Vagina (tissue), 2 donors: Measurements from ENCODE around the gene FBXL7. TPM values are rescaled to one million over a fixed set of nuclear protein-coding genes. Genes with fewer than 3 reads are reported as not detected.

Source experiments
- DNase-seq, 2 donors: peaks; one replicate each; pipeline ENCODE4 v3.0.0-alpha.2; 2017; ENCODE audit errors: extremely low spot score in 2 of 2
- H3K27ac ChIP-seq: fragments of 200-600 bp; sonication (generic); one replicate; pipeline ENCODE4 v1.5.1; 2019
- H3K27me3 ChIP-seq: fragments of 200-600 bp; sonication (generic); one replicate; pipeline ENCODE4 v1.5.1; 2019
- H3K36me3 ChIP-seq, 2 donors: fragments of 200-600 bp; sonication (generic); one replicate each; pipeline ENCODE4 v1.5.1; 2017 to 2019
- H3K4me1 ChIP-seq: fragments of 200-600 bp; sonication (generic); one replicate; pipeline ENCODE4 v1.5.1; 2019
- H3K4me3 ChIP-seq, 2 donors: fragments of 200-600 bp; sonication (generic); 1 replicate in 1 of 2; 2 replicates in 1 of 2; pipeline ENCODE4 v1.5.1; 2016 to 2019
- H3K9me3 ChIP-seq: fragments of 200-600 bp; sonication (generic); one replicate; pipeline ENCODE4 v1.5.1; 2019
- CTCF ChIP-seq, 3 experiments: fragments of 450-650 bp in 2 of 3; fragments of 200-600 bp in 1 of 3; sonication (generic) in 1 of 3; IDR thresholded peaks; one replicate each; pipeline ENCODE4 v1.5.1; 2017 to 2019; ENCODE audit warnings: antibody characterized with exemption in 3 of 3, mild to moderate bottlenecking in 2 of 3, moderate library complexity in 2 of 3
- POLR2A ChIP-seq, 2 donors: fragments of 450-650 bp; IDR thresholded peaks; one replicate each; pipeline ENCODE4 v1.6.1; 2017; ENCODE audit warnings: antibody characterized with exemption in 2 of 2, mild to moderate bottlenecking in 2 of 2, moderate library complexity in 2 of 2
- POLR2AphosphoS5 ChIP-seq, 2 donors: sonication (generic); formaldehyde crosslinking; IDR thresholded peaks; one replicate each; pipeline ENCODE4 v1.9.0; 2017; ENCODE audit warnings: antibody characterized with exemption in 2 of 2, mild to moderate bottlenecking in 2 of 2, low read depth in 1 of 2; ENCODE audit not compliant: insufficient read depth in 1 of 2
- intact Hi-C: fragments of 100-400 bp; cut with DNase I; formaldehyde crosslinking; loops from one replicate; pipeline ENCODE4 v1.15.1; 2023
- total RNA-seq: library from RNA; depleted of rRNA; stranded (reverse); fragments of >200 nt; gene quantifications from one replicate; pipeline ENCODE4 v1.2.3, GENCODE V29; 2016

Gene FBXL7
- total RNA-seq, 1 donor from 2014 or later, result 21.1 TPM

- H3K36me3 ChIP-seq, result no peaks in the 10 kb centered on the region
- H3K4me1 ChIP-seq, result peaks cover 14% of the 10 kb centered on the region
- H3K27me3 ChIP-seq, result no peaks in the 10 kb centered on the region
- no peak overlapping the region for H3K4me3 ChIP-seq
- TF ChIP-seq POLR2A (IDR thresholded peaks at IDR 0.05) (no peak), POLR2AphosphoS5 (IDR thresholded peaks at IDR 0.05; ENCODE audit: insufficient read depth in 1 of 2, low read depth in 1 of 2) (no peak), CTCF (IDR thresholded peaks at IDR 0.05) (no peak)
- no peak for DNase-seq
- peaks cover 8% of the 10 kb centered on the region for H3K9me3 ChIP-seq
- H3K27ac ChIP-seq, result no peak overlapping the region
- intact Hi-C loops, result no loop called here
Observed at GRCh38 chr5:15720515-15720914, 220.5 kb downstream of the FBXL7 start.

GRCh38 chr5:15722305-15722704 is 222.3 kb downstream of the FBXL7 start:
- H3K9me3 ChIP-seq, result peaks cover 8% of the 10 kb centered on the region
- TF ChIP-seq POLR2A (IDR thresholded peaks at IDR 0.05), result no peak
- TF ChIP-seq POLR2AphosphoS5 (IDR thresholded peaks at IDR 0.05; ENCODE audit: insufficient read depth in 1 of 2, low read depth in 1 of 2), result no peak
- TF ChIP-seq CTCF (IDR thresholded peaks at IDR 0.05), result no peak
- H3K27me3 ChIP-seq, result no peaks in the 10 kb centered on the region
- peaks cover 14% of the 10 kb centered on the region for H3K4me1 ChIP-seq
- no peak overlapping the region for H3K4me3 ChIP-seq
- H3K27ac ChIP-seq, result no peak overlapping the region
- intact Hi-C loops, result no loop called here
- DNase-seq, result no peak
- H3K36me3 ChIP-seq, result no peaks in the 10 kb centered on the region

GRCh38 chr5:15727375-15727774 is 227.4 kb downstream of the FBXL7 start:
- H3K4me3 ChIP-seq, result no peak overlapping the region
- H3K4me1 ChIP-seq, result no peaks in the 10 kb centered on the region
- H3K9me3 ChIP-seq, result peaks cover 8% of the 10 kb centered on the region
- H3K36me3 ChIP-seq, result no peaks in the 10 kb centered on the region
- TF ChIP-seq CTCF (IDR thresholded peaks at IDR 0.05) (no peak), POLR2AphosphoS5 (IDR thresholded peaks at IDR 0.05; ENCODE audit: insufficient read depth in 1 of 2, low read depth in 1 of 2) (no peak), POLR2A (IDR thresholded peaks at IDR 0.05) (no peak)
- H3K27ac ChIP-seq, result no peak overlapping the region
- intact Hi-C loops, result no loop called here
- DNase-seq, result no peak
- no peaks in the 10 kb centered on the region for H3K27me3 ChIP-seq

- DNase-seq, result no peak
- Histone ChIP-seq H3K4me1 (no peaks in the 10 kb centered on the region), H3K36me3 (no peaks in the 10 kb centered on the region), H3K27ac (no peak overlapping the region), H3K9me3 (peaks cover 8% of the 10 kb centered on the region), H3K27me3 (no peaks in the 10 kb centered on the region), H3K4me3 (no peak overlapping the region)
- no peak for TF ChIP-seq CTCF (IDR thresholded peaks at IDR 0.05)
- no peak for TF ChIP-seq POLR2A (IDR thresholded peaks at IDR 0.05)
- TF ChIP-seq POLR2AphosphoS5 (IDR thresholded peaks at IDR 0.05; ENCODE audit: insufficient read depth in 1 of 2, low read depth in 1 of 2), result no peak
- intact Hi-C loops, result no loop called here
Observed at GRCh38 chr5:15728811-15729210, 228.8 kb downstream of the FBXL7 start.

GRCh38 chr5:15731699-15732098 is 231.7 kb downstream of the FBXL7 start:
- H3K4me3 ChIP-seq, result no peak overlapping the region
- H3K4me1 ChIP-seq, result no peaks in the 10 kb centered on the region
- no peaks in the 10 kb centered on the region for H3K36me3 ChIP-seq
- TF ChIP-seq POLR2A (IDR thresholded peaks at IDR 0.05) (no peak), CTCF (IDR thresholded peaks at IDR 0.05) (no peak), POLR2AphosphoS5 (IDR thresholded peaks at IDR 0.05; ENCODE audit: insufficient read depth in 1 of 2, low read depth in 1 of 2) (no peak)
- H3K9me3 ChIP-seq, result no peaks in the 10 kb centered on the region
- H3K27ac ChIP-seq, result no peak overlapping the region
- H3K27me3 ChIP-seq, result no peaks in the 10 kb centered on the region
- no peak for DNase-seq
- intact Hi-C loops, result no loop called here
